ENCODE data around the gene EDIL3.
"Not testable (repeated sequence)": the region's sequence is repeated elsewhere in the genome, so short reads cannot be mapped to it uniquely, and the experiment has no call there.

The EDIL3 gene

GRCh38 chr5:84297641-84298040, 87.0 kb downstream of the EDIL3 start:
- not testable (repeated sequence) for DNase-seq

GRCh38 chr5:84292788-84293653, 91.7 kb downstream of the EDIL3 start:
- DNase-seq: no peak

GRCh38 chr5:84292000-84292642, 92.6 kb downstream of the EDIL3 start:
- no peak for DNase-seq

- no peak for DNase-seq
These were observed 94.0 kb downstream of the EDIL3 start for GRCh38 chr5:84290673-84291072.

GRCh38 chr5:84290161-84290560, 94.5 kb downstream of the EDIL3 start:
- DNase-seq: peak; percentile 44

- DNase-seq: peak; percentile 79
These were observed 96.7 kb downstream of the EDIL3 start for GRCh38 chr5:84287951-84288350.

- no peak for DNase-seq
These were observed 98.0 kb downstream of the EDIL3 start for GRCh38 chr5:84286662-84287061.

GRCh38 chr5:84285641-84286637, 98.7 kb downstream of the EDIL3 start:
- DNase-seq: no peak

GRCh38 chr5:84281383-84281782, 103.3 kb downstream of the EDIL3 start:
- DNase-seq: no peak

- DNase-seq: no peak
These were observed 105.4 kb downstream of the EDIL3 start for GRCh38 chr5:84279234-84279633.

- DNase-seq: no peak
These were observed 109.1 kb downstream of the EDIL3 start for GRCh38 chr5:84275609-84276008.

- peak; percentile 8 for DNase-seq
These were observed 109.9 kb downstream of the EDIL3 start for GRCh38 chr5:84274585-84275468.

- no peak for DNase-seq
These were observed 111.2 kb downstream of the EDIL3 start for GRCh38 chr5:84273517-84273883.

GRCh38 chr5:84272771-84273516, 111.7 kb downstream of the EDIL3 start:
- DNase-seq: no peak

- DNase-seq: no peak
These were observed 118.7 kb downstream of the EDIL3 start for GRCh38 chr5:84265739-84266550.

GRCh38 chr5:84265130-84265529, 119.5 kb downstream of the EDIL3 start:
- no peak for DNase-seq

- no peak for DNase-seq
These were observed 123.7 kb downstream of the EDIL3 start for GRCh38 chr5:84260939-84261338.

GRCh38 chr5:84260140-84260539, 124.5 kb downstream of the EDIL3 start:
- DNase-seq: no peak

GRCh38 chr5:84259283-84260045, 125.2 kb downstream of the EDIL3 start:
- DNase-seq: no peak

GRCh38 chr5:84257061-84257460, 127.6 kb downstream of the EDIL3 start:
- DNase-seq: no peak
